Endothelial cell of umbilical vein (primary cell): ENCODE results near the gene PRKAR1B. TPM values are rescaled to one million over a fixed set of nuclear protein-coding genes. Genes with fewer than 3 reads are reported as not detected.
"Not testable (repeated sequence)": the region's sequence is repeated elsewhere in the genome, so short reads cannot be mapped to it uniquely, and the experiment has no call there.

Experiments
- BruUV-seq: library from RNA; stranded (reverse); fragments of 400-500 nt; replicated peaks from 2 replicates; lab custom pipeline; 2021; lab: Mats Ljungman, UMichigan
- CTCF ChIA-PET: fragments of 300-600, 350-600 bp; sonication (Branson Sonifier 250); formaldehyde crosslinking; loops from one replicate; lab custom pipeline; 2021; ENCODE audit warnings: antibody characterized with exemption, inconsistent platforms; lab: Charles Lee
- POLR2A ChIA-PET: fragments of 300-600, 350-600 bp; sonication (Branson Sonifier 250); formaldehyde crosslinking; loops from one replicate; lab custom pipeline; 2021; ENCODE audit warnings: antibody characterized with exemption, inconsistent platforms; lab: Charles Lee
- DNase-seq: peaks from one replicate; pipeline ENCODE4 v3.0.0-alpha.2; 2011; ENCODE audit warnings: low read depth, low spot score
- FAIRE-seq: peaks from 2 replicates; lab custom pipeline; 2011; peaks lifted over from hg19 to GRCh38; lab: Jason Lieb, UNC
- H2AFZ ChIP-seq: 2 replicates; pipeline ENCODE4 v1.6.0; 2012; ENCODE audit warnings: low read depth, low read length, control low read depth, inconsistent platforms
- H3K27ac ChIP-seq: 2 replicates; pipeline ENCODE4 v1.5.1; 2011; ENCODE audit warnings: low read depth, mild to moderate bottlenecking, control low read depth, low read length, moderate library complexity; ENCODE audit not compliant: insufficient read depth
- H3K27me3 ChIP-seq, 2 experiments: 2 replicates each; pipeline versions ENCODE4 v1.6.0 to v1.6.1; 2011; ENCODE audit warnings: low read length in 2 of 2, mixed read lengths in 1 of 2; ENCODE audit not compliant: control insufficient read depth in 2 of 2, insufficient read depth in 2 of 2
- H3K36me3 ChIP-seq, 2 experiments: 2 replicates in 1 of 2; 3 replicates in 1 of 2; pipeline ENCODE4 v1.5.1; 2011; ENCODE audit warnings: low read length in 2 of 2, mild to moderate bottlenecking in 1 of 2, moderate library complexity in 1 of 2; ENCODE audit not compliant: control insufficient read depth in 2 of 2, insufficient read depth in 2 of 2; ENCODE audit errors: extremely low read depth in 1 of 2
- H3K4me1 ChIP-seq: 3 replicates; pipeline ENCODE4 v1.5.1; 2011; ENCODE audit warnings: mild to moderate bottlenecking, low read length; ENCODE audit not compliant: control insufficient read depth, insufficient read depth; ENCODE audit errors: extremely low read depth
- H3K4me2 ChIP-seq: 2 replicates; pipeline ENCODE4 v1.6.1; 2011; ENCODE audit warnings: low read length, control low read depth, mixed read lengths; ENCODE audit not compliant: insufficient read depth
- H3K4me3 ChIP-seq, 3 experiments: fragments of 200-600 bp in 1 of 3; sonication (generic), shearing (Covaris generic) in 1 of 3; replicated peaks in 1 of 3; 2 replicates each; pipeline ENCODE4 v1.5.1; 2011 to 2016; ENCODE audit warnings: control low read depth in 3 of 3, low read length in 3 of 3, mild to moderate bottlenecking in 2 of 3, inconsistent platforms in 1 of 3, low read depth in 1 of 3, moderate library complexity in 1 of 3; ENCODE audit not compliant: insufficient read depth in 1 of 3
- H3K79me2 ChIP-seq: 2 replicates; pipeline ENCODE4 v1.6.0; 2012; ENCODE audit warnings: low read length, inconsistent platforms; ENCODE audit not compliant: control insufficient read depth, insufficient read depth
- H3K9ac ChIP-seq: replicated peaks from 2 replicates; pipeline ENCODE3; 2011; ENCODE audit warnings: low read length, control low read depth; ENCODE audit not compliant: insufficient read depth; ENCODE audit errors: extremely low read depth
- H3K9me1 ChIP-seq: replicated peaks from 3 replicates; pipeline ENCODE4 v1.6.0; 2011; ENCODE audit warnings: mild to moderate bottlenecking, low read length; ENCODE audit not compliant: control insufficient read depth, insufficient read depth; ENCODE audit errors: extremely low read depth
- H3K9me3 ChIP-seq: replicated peaks from 2 replicates; pipeline ENCODE4 v1.5.1; 2012; ENCODE audit warnings: low read length, inconsistent platforms; ENCODE audit not compliant: control insufficient read depth, insufficient read depth
- H4K20me1 ChIP-seq: replicated peaks from 2 replicates; pipeline ENCODE3; 2011; ENCODE audit warnings: mild to moderate bottlenecking, low read length; ENCODE audit not compliant: control insufficient read depth, insufficient read depth; ENCODE audit errors: extremely low read depth
- CTCF ChIP-seq, 2 donors: IDR thresholded peaks; 1 replicate in 1 of 2; 2 replicates in 1 of 2; pipeline ENCODE4 v1.5.1; 2011; ENCODE audit warnings: low read length in 2 of 2, mild to moderate bottlenecking in 2 of 2, moderate library complexity in 2 of 2, control low read depth in 1 of 2, inconsistent platforms in 1 of 2, low read depth in 1 of 2; ENCODE audit not compliant: insufficient read depth in 1 of 2; ENCODE audit errors: extremely low read depth in 1 of 2
- EZH2 ChIP-seq: IDR thresholded peaks from 2 replicates; pipeline ENCODE4 v1.6.1; 2012; ENCODE audit warnings: borderline replicate concordance, low read depth, mild to moderate bottlenecking, moderate library complexity, low read length, inconsistent platforms; ENCODE audit not compliant: severe bottlenecking
- FOS ChIP-seq: IDR thresholded peaks from 2 replicates; pipeline ENCODE4 v1.6.1; 2011; ENCODE audit warnings: mild to moderate bottlenecking, low read length, moderate library complexity, borderline replicate concordance; ENCODE audit not compliant: insufficient read depth
- GATA2 ChIP-seq: IDR thresholded peaks from 2 replicates; pipeline ENCODE4 v1.7.0; 2011; ENCODE audit warnings: low read depth, mild to moderate bottlenecking, moderate library complexity, mixed read lengths, low read length; ENCODE audit not compliant: insufficient read length, insufficient read depth
- JUN ChIP-seq: IDR thresholded peaks from 2 replicates; pipeline ENCODE4 v1.6.1; 2011; ENCODE audit warnings: borderline replicate concordance, low read depth; ENCODE audit not compliant: insufficient read length, insufficient read depth
- MAX ChIP-seq: IDR thresholded peaks from 2 replicates; pipeline ENCODE4 v1.6.1; 2011; ENCODE audit not compliant: insufficient read depth, insufficient read length
- MYC ChIP-seq: IDR thresholded peaks from one replicate; pipeline ENCODE4 v1.6.1; 2011; ENCODE audit warnings: mild to moderate bottlenecking, low read depth, low read length
- POLR2A ChIP-seq: IDR thresholded peaks from 2 replicates; pipeline ENCODE4 v1.6.1; 2012; ENCODE audit warnings: low read depth, mild to moderate bottlenecking, control low read depth, low read length
- POLR2AphosphoS5 ChIP-seq: IDR thresholded peaks from 2 replicates; pipeline ENCODE4 v1.6.1; 2012; ENCODE audit warnings: low read depth, mild to moderate bottlenecking, control low read depth, low read length, moderate library complexity; ENCODE audit not compliant: insufficient read depth
- dilution Hi-C: fragments of 300-500 bp; cut with MboI; formaldehyde crosslinking; loops from one replicate; pipeline ENCODE4 v1.15.0; 2019; ENCODE audit warnings: low sequenced_read_pairs; ENCODE audit not compliant: extremely low pct_ligation_motif_present
- intact Hi-C: fragments of 100-400 bp; cut with micrococcal nuclease; formaldehyde crosslinking; loops from one replicate; pipeline ENCODE4 v1.10.0; 2022
- polyA plus RNA-seq, 4 experiments: library from polyadenylated mRNA; depleted of rRNA in 3 of 4; stranded (reverse) in 3 of 4; unstranded in 1 of 4; fragments of >200 nt; gene quantifications; 2 replicates each; pipeline versions ENCODE4 v1.2.1 to v1.2.3, GENCODE V29; 2011 to 2012; ENCODE audit warnings: missing spikeins in 1 of 4
- total RNA-seq: library from RNA; stranded (reverse); gene quantifications from 2 replicates; pipeline ENCODE4 v1.2.3, GENCODE V29; 2021

Gene PRKAR1B
- total and polyA plus RNA-seq, 2 donors (not counting 3 experiments of a cell fraction or from before 2014, with no cell fraction given), result 15.4 to 29.2 TPM

- TF ChIP-seq EZH2, result no peak
- no peak for TF ChIP-seq FOS
- no peak for TF ChIP-seq CTCF (IDR thresholded peaks at IDR 0.05; ENCODE audit: extremely low read depth in 1 of 2, insufficient read depth in 1 of 2, low read depth in 1 of 2, low read length in 2 of 2)
- TF ChIP-seq JUN, result no peak
- TF ChIP-seq MYC, result no peak
- no peak for TF ChIP-seq POLR2A
- TF ChIP-seq POLR2AphosphoS5, result no peak
- TF ChIP-seq GATA2, result no peak
- no peak for TF ChIP-seq MAX
- peaks cover 7 to 47% of the 10 kb centered on the region in 2 experiments for H3K36me3 ChIP-seq
- H3K79me2 ChIP-seq, result no peaks in the 10 kb centered on the region
- no TSS peak for BruUV-seq
- H3K27me3 ChIP-seq, result no peaks in the 10 kb centered on the region
- H3K9me1 ChIP-seq, result no peaks in the 10 kb centered on the region
- no peaks in the 10 kb centered on the region for H3K9me3 ChIP-seq
- DNase-seq (no peak), FAIRE-seq (no peak)
- H3K9ac ChIP-seq, result no peak overlapping the region
- H3K4me3 ChIP-seq, result no peak overlapping the region
- intact Hi-C loops (no loop called here), dilution Hi-C loops (no loop called here)
- no peak overlapping the region for H2AFZ ChIP-seq
- ChIA-PET CTCF (no interaction called here), POLR2A (no interaction called here)
- peaks cover 4% of the 10 kb centered on the region for H3K4me1 ChIP-seq
- H3K4me2 ChIP-seq, result no peak overlapping the region
- no peak overlapping the region for H3K27ac ChIP-seq
- H4K20me1 ChIP-seq, result no peaks in the 10 kb centered on the region
These were observed 26.1 kb upstream of the PRKAR1B start for GRCh38 chr7:753190-753589.

- H4K20me1 ChIP-seq, H3K4me3 ChIP-seq, FAIRE-seq, H3K4me1 ChIP-seq, CTCF ChIA-PET, H3K27ac ChIP-seq, intact Hi-C loops, DNase-seq, H3K4me2 ChIP-seq, dilution Hi-C loops, POLR2A ChIA-PET, H2AFZ ChIP-seq, H3K9me1 ChIP-seq, BruUV-seq, H3K9me3 ChIP-seq, H3K79me2 ChIP-seq, H3K9ac ChIP-seq, H3K27me3 ChIP-seq: not testable (repeated sequence)
- peaks cover 3 to 37% of the 10 kb centered on the region in 2 experiments for H3K36me3 ChIP-seq
These were observed 25.2 kb upstream of the PRKAR1B start for GRCh38 chr7:752256-752655.
